Measurements from ENCODE around the gene GSTA3. TPM values are rescaled to one million over a fixed set of nuclear protein-coding genes. Genes with fewer than 3 reads are reported as not detected.
"Not testable (repeated sequence)": the region's sequence is repeated elsewhere in the genome, so short reads cannot be mapped to it uniquely, and the experiment has no call there.

The GSTA3 gene
- not detected for total RNA-seq

DNA sequence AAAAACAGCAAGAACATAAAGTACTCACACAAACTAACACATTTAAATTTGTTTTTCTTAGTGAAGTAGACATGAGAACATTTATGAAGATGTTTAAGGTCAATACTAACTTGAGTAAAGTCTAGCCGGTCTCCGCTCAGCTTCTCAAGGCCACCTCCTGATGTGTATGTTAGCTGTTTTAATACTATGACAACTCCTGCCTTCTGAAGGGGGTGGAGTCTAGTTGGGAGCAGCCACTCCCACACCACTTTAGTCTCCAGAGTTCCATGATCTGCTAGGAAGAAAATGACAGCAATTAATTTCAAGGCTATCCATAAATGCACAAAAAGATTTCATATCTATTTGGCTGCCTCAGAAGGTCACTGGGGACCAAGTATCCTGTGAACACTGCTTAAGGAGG lies at the start of gene GSTA3:
Gene GSTA3, minus strand, starts transcription at position 168 of the 400 bp plus-strand sequence. CDS start 3,864 bp downstream, outside the sequence.
- intact Hi-C loops (cut with micrococcal nuclease) = no loop called here
- POLR2A ChIA-PET = no interaction called here
- ATAC-seq = no peak
- no peak within 1 kb of the TSS for H3K4me3 Mint-ChIP-seq
- DNase-seq = no peak
- no peaks in the 10 kb centered on the region for H3K36me3 Mint-ChIP-seq (ENCODE audit: low read depth)
- H3K27me3 Mint-ChIP-seq = peaks cover 2% of the 10 kb centered on the region
- TF ChIP-seq, protein P1, sequence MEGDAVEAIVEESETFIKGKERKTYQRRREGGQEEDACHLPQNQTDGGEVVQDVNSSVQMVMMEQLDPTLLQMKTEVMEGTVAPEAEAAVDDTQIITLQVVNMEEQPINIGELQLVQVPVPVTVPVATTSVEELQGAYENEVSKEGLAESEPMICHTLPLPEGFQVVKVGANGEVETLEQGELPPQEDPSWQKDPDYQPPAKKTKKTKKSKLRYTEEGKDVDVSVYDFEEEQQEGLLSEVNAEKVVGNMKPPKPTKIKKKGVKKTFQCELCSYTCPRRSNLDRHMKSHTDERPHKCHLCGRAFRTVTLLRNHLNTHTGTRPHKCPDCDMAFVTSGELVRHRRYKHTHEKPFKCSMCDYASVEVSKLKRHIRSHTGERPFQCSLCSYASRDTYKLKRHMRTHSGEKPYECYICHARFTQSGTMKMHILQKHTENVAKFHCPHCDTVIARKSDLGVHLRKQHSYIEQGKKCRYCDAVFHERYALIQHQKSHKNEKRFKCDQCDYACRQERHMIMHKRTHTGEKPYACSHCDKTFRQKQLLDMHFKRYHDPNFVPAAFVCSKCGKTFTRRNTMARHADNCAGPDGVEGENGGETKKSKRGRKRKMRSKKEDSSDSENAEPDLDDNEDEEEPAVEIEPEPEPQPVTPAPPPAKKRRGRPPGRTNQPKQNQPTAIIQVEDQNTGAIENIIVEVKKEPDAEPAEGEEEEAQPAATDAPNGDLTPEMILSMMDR (IDR thresholded peaks at IDR 0.05) = no peak
- CTCF ChIA-PET = no interaction called here
- H3K4me1 Mint-ChIP-seq (ENCODE audit: low read depth) = no peaks in the 10 kb centered on the region
- H3K27ac Mint-ChIP-seq = no peak within 1 kb of the TSS
- H3K9me3 Mint-ChIP-seq = no peaks in the 10 kb centered on the region

DNA sequence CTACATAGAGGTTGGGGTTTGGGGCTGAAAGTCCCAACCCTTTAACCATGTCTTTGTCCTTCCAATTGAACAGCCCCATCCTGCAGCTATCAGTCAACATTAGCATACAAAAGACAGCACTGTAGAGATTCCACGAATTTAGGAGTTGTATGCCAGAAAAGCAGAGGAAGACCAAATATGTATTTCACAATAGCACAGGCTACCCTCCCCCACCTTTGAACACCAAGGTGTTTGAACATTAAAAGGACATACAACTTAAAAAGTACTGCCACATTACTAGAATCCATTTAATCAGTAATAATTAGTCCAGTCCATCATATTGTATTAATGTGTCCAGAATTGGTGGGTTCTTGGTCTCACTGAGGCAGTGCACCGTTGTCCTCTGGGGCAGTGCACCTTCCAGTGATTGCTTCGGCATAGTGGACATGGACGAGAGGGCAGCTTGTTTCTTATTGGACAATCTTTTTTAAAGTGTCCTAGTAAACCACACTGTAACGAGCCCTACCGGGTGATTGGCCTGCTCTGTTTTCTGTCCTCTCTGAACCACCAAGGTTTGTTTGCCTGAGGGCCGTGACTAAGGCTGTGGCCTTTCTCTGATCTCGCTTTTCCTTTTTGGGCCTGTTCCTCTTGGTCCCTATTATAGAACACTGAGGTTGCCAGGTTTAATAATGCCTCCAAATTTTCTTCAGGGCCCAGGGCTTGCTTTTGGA lies 49.2 kb upstream of the GSTA3 start:
- TF ChIP-seq, protein P1 (IDR thresholded peaks at IDR 0.05) = no peak
- H3K27ac Mint-ChIP-seq = no peak overlapping the region
- H3K4me3 Mint-ChIP-seq = no peak overlapping the region
- intact Hi-C loops (cut with micrococcal nuclease) = no loop called here
- DNase-seq = no peak
- peaks cover 4% of the 10 kb centered on the region for H3K27me3 Mint-ChIP-seq
- ATAC-seq = no peak
- no peaks in the 10 kb centered on the region for H3K9me3 Mint-ChIP-seq
- CTCF ChIA-PET = interaction anchor here (2.4 kb wide), 1 partner anchor 9 kb away, joined by 6 read pairs; no protein-coding TSS in a partner anchor
- POLR2A ChIA-PET = no interaction called here
- no peaks in the 10 kb centered on the region for H3K36me3 Mint-ChIP-seq (ENCODE audit: low read depth)
- H3K4me1 Mint-ChIP-seq (ENCODE audit: low read depth) = no peaks in the 10 kb centered on the region

DNA sequence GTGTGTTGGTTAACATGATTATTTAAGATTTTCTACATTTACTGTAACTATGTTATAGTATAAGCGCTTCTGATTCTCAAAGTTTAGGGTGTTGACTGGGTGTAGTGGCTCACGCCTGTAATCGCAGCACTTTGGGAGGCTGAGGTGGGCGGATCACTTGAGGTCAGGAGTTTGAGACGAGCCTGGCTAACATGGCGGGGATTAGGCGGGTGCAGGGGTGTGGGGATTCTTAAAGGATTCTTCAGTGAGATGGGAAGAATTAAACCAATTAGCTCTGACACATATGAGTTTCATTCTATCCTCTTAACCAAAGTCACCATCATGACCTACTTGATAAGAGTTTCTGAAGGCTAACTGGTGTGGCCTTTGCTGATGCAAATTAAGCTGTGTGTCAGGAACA lies 46.4 kb upstream of the GSTA3 start:
- CTCF ChIA-PET = no interaction called here
- intact Hi-C loops (cut with micrococcal nuclease) = no loop called here
- no peak overlapping the region for H3K27ac Mint-ChIP-seq

DNA sequence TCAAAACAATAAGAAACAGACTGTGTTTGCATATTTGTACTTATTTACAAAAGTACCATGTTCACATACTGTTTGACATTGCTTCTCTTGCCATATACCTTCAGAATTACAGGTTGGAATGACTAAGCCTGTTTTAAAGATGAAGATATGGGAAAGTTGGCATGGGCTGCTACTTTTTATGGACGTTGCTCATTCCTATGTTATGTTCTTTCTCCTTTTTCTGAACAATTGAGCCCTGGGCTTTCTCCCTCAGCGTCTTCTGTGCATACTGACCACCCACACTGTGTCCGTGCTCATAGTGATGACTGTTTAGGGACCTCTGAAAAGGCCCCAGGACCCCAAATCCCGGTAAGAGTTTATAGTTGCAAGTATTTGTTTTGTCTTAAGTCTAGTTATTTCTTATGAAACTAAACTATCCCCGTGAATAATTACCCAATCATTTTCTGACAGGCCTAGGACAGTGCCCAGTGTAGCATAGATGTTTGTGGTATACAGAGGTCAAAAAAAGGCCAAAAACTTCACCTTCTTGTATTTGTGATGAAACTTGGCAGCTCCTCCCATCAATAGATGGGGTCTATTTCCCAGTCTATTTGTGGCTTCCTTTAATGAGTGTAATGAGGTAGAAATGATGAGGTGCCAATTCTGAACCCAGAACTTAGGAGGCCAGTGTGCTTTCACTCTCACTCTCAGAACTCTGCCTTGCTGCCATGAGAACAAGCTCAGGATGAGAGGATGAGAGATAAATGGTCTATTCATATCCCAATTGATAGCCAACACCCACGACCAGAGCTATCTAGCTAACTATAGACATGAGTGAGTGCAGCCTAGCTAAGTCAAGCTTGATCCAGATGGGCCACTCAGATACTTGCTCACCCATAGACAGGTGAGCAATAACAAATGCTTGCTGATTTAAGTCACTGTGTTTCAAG lies 44.7 kb upstream of the GSTA3 start:
- Mint-ChIP-seq H3K27me3 (peaks cover 8% of the 10 kb centered on the region), H3K9me3 (no peaks in the 10 kb centered on the region), H3K4me1 (ENCODE audit: low read depth) (no peaks in the 10 kb centered on the region), H3K4me3 (no peak overlapping the region), H3K27ac (no peak overlapping the region), H3K36me3 (ENCODE audit: low read depth) (no peaks in the 10 kb centered on the region)
- POLR2A ChIA-PET = no interaction called here
- TF ChIP-seq, protein P1 (IDR thresholded peaks at IDR 0.05) = no peak
- ATAC-seq (no peak), DNase-seq (no peak)
- intact Hi-C loops (cut with micrococcal nuclease) = no loop called here
- CTCF ChIA-PET = interaction anchor here (1.0 kb wide), 1 partner anchor 9 kb away, joined by 3 read pairs; no protein-coding TSS in a partner anchor

More for the DNA sequence above, 46.4 kb upstream of the GSTA3 start:
- Mint-ChIP-seq H3K9me3 (no peaks in the 10 kb centered on the region), H3K4me1 (ENCODE audit: low read depth) (no peaks in the 10 kb centered on the region), H3K4me3 (no peak overlapping the region), H3K36me3 (ENCODE audit: low read depth) (no peaks in the 10 kb centered on the region), H3K27me3 (peaks cover 4% of the 10 kb centered on the region)
- ATAC-seq = no peak
- TF ChIP-seq, protein P1 (IDR thresholded peaks at IDR 0.05) = no peak
- POLR2A ChIA-PET = no interaction called here
- no peak for DNase-seq

DNA sequence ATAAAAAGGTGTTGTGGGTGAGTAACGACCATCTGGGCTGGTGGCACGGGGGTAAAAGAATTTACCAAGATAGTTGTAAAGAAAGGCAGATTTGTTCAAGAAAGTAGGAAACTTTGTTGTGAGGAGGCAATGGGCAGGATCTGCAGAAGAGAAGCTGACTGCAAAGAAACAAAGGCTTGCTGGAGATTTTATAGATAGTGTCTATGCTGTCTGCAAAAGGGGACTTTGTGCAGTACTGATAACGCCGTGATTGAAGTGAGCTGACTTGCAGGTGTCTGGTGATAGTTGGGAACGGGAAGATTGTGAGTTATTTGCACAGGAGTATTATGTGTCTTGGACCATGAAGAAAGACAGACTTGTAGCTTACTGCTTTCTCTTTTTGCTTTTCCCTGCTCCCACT lies 36.8 kb upstream of the GSTA3 start:
- H3K9me3 Mint-ChIP-seq = no peaks in the 10 kb centered on the region
- no peaks in the 10 kb centered on the region for H3K36me3 Mint-ChIP-seq (ENCODE audit: low read depth)
- ChIA-PET CTCF (no interaction called here), POLR2A (no interaction called here)
- H3K4me1 Mint-ChIP-seq (ENCODE audit: low read depth) = peaks cover 5% of the 10 kb centered on the region
- DNase-seq = no peak
- no peak overlapping the region for H3K4me3 Mint-ChIP-seq
- H3K27ac Mint-ChIP-seq = no peak overlapping the region
- intact Hi-C loops (cut with micrococcal nuclease) = no loop called here
- ATAC-seq = no peak
- TF ChIP-seq, protein P1 (IDR thresholded peaks at IDR 0.05) = no peak
- H3K27me3 Mint-ChIP-seq = peaks cover 26% of the 10 kb centered on the region

DNA sequence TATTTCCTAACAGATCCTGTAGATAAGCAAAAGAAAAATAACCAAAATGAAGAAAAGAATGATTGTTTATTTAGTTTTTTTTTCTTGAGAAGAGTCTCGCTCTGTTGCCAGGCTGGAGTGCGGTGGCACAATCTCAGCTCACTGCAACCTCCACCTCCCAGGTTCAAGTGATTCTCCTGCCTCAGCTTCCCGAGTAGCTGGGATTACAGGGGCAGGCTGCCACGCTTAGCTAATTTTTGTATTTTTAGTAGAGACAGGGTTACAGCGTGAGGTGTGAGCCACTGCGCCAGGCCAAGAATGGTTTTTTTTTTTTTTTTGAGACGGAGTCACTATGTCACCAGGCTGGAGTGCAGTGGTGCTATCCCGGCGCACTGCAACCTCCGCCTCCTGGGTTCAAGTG lies 33.3 kb upstream of the GSTA3 start:
- DNase-seq; H3K27ac Mint-ChIP-seq; H3K4me3 Mint-ChIP-seq; H3K36me3 Mint-ChIP-seq (ENCODE audit: low read depth); H3K9me3 Mint-ChIP-seq; intact Hi-C loops (cut with micrococcal nuclease); ATAC-seq; H3K4me1 Mint-ChIP-seq (ENCODE audit: low read depth); POLR2A ChIA-PET; CTCF ChIA-PET: not testable (repeated sequence)
- H3K27me3 Mint-ChIP-seq = peaks cover 18% of the 10 kb centered on the region
